ENCODE measurements around the gene COLEC12.

DNA sequence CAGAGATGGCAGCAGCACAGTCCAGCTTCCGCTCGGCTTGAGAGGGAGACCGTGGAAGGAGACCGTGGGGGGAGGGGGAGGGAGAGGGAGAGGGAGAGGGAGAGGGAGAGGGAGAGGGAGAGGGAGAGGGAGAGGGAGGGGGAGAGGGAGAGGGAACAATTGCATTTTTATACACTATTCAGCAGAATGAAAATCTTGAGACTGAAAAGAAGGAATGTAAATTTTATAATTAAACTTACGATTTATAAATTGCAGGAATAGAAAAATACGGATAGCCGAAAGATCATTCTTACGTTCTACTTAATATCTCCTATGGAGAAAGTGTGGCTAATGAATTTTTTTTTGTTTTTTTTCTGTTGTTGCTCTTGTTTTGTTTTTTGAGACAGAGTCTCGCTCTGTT lies 12.5 kb upstream of the COLEC12 start:
- TF ChIP-seq CTCF (conservative IDR thresholded peaks at IDR 0.05) (no peak), EZH2 (IDR thresholded peaks at IDR 0.05; ENCODE audit: low read depth) (no peak)
